Measurements from ENCODE around the gene FBXO30.

FBXO30 gene

GRCh38 chr6:145839653-145840052 lies 25.1 kb upstream of the FBXO30 start:
- Histone ChIP-seq H3K27ac (ENCODE audit: low read depth, low read length) (no peak overlapping the region), H3K4me1 (ENCODE audit: control insufficient read depth, low read depth, low read length) (no peaks in the 10 kb centered on the region), H3K4ac (ENCODE audit: low read depth, low read length) (no peak overlapping the region), H2BK120ac (ENCODE audit: low read depth, low read length) (no peak overlapping the region), H3K4me2 (ENCODE audit: low read length) (no peak overlapping the region), H2AK5ac (ENCODE audit: low read length) (no peak overlapping the region), H4K8ac (ENCODE audit: low read depth, low read length) (no peak overlapping the region), H3K27me3 (ENCODE audit: insufficient read depth, low read length, poor library complexity) (no peaks in the 10 kb centered on the region), H3K79me1 (ENCODE audit: low read length) (no peaks in the 10 kb centered on the region), H3K36me3 (ENCODE audit: control insufficient read depth, insufficient read depth, low read length) (no peaks in the 10 kb centered on the region), H3K9ac (ENCODE audit: low read length) (no peak overlapping the region), H3K18ac (ENCODE audit: low read length) (no peak overlapping the region), H3K56ac (ENCODE audit: low read length) (no peak overlapping the region), H3K79me2 (ENCODE audit: control insufficient read depth, insufficient read depth, low read length) (no peaks in the 10 kb centered on the region), H3K4me3 (ENCODE audit: low read length) (no peak overlapping the region), H3K23ac (ENCODE audit: low read length) (no peak overlapping the region), H2BK15ac (replicated peaks; ENCODE audit: low read depth) (no peak overlapping the region), H2BK5ac (ENCODE audit: low read length) (no peak overlapping the region), H4K5ac (ENCODE audit: low read length) (no peak overlapping the region)
- DNase-seq: no peak

GRCh38 chr6:145838305-145838704 lies 23.7 kb upstream of the FBXO30 start:
- WGBS (ENCODE audit: extremely low coverage, insufficient coverage, low lambda C conversion rate): no CpG with 5 or more reads among the region's 1 CpG
- Histone ChIP-seq H2AK5ac (ENCODE audit: low read length) (no peak overlapping the region), H2BK5ac (ENCODE audit: low read length) (no peak overlapping the region), H3K79me1 (ENCODE audit: low read length) (no peaks in the 10 kb centered on the region), H3K36me3 (ENCODE audit: control insufficient read depth, insufficient read depth, low read length) (no peaks in the 10 kb centered on the region), H3K23ac (ENCODE audit: low read length) (no peak overlapping the region), H4K5ac (ENCODE audit: low read length) (no peak overlapping the region), H3K4me3 (ENCODE audit: low read length) (no peak overlapping the region), H4K8ac (ENCODE audit: low read depth, low read length) (no peak overlapping the region), H2BK15ac (replicated peaks; ENCODE audit: low read depth) (no peak overlapping the region), H3K4ac (ENCODE audit: low read depth, low read length) (no peak overlapping the region), H3K27ac (ENCODE audit: low read depth, low read length) (no peak overlapping the region), H3K56ac (ENCODE audit: low read length) (no peak overlapping the region), H3K27me3 (ENCODE audit: insufficient read depth, low read length, poor library complexity) (no peaks in the 10 kb centered on the region), H3K4me1 (ENCODE audit: control insufficient read depth, low read depth, low read length) (no peaks in the 10 kb centered on the region), H2BK120ac (ENCODE audit: low read depth, low read length) (no peak overlapping the region), H3K79me2 (ENCODE audit: control insufficient read depth, insufficient read depth, low read length) (no peaks in the 10 kb centered on the region), H3K18ac (ENCODE audit: low read length) (no peak overlapping the region), H3K9ac (ENCODE audit: low read length) (no peak overlapping the region), H3K4me2 (ENCODE audit: low read length) (no peak overlapping the region)
- no peak for DNase-seq

- Histone ChIP-seq H4K8ac (ENCODE audit: low read depth, low read length) (no peak overlapping the region), H3K56ac (ENCODE audit: low read length) (no peak overlapping the region), H3K36me3 (ENCODE audit: control insufficient read depth, insufficient read depth, low read length) (no peaks in the 10 kb centered on the region), H4K5ac (ENCODE audit: low read length) (no peak overlapping the region), H3K18ac (ENCODE audit: low read length) (no peak overlapping the region), H3K4me3 (ENCODE audit: low read length) (no peak overlapping the region), H3K79me1 (ENCODE audit: low read length) (no peaks in the 10 kb centered on the region), H3K79me2 (ENCODE audit: control insufficient read depth, insufficient read depth, low read length) (no peaks in the 10 kb centered on the region), H2BK5ac (ENCODE audit: low read length) (no peak overlapping the region), H3K4me2 (ENCODE audit: low read length) (no peak overlapping the region), H3K27me3 (ENCODE audit: insufficient read depth, low read length, poor library complexity) (no peaks in the 10 kb centered on the region), H3K27ac (ENCODE audit: low read depth, low read length) (no peak overlapping the region), H3K4me1 (ENCODE audit: control insufficient read depth, low read depth, low read length) (no peaks in the 10 kb centered on the region), H3K9ac (ENCODE audit: low read length) (no peak overlapping the region), H2AK5ac (ENCODE audit: low read length) (no peak overlapping the region), H2BK120ac (ENCODE audit: low read depth, low read length) (no peak overlapping the region), H3K23ac (ENCODE audit: low read length) (no peak overlapping the region), H3K4ac (ENCODE audit: low read depth, low read length) (no peak overlapping the region), H2BK15ac (replicated peaks; ENCODE audit: low read depth) (no peak overlapping the region)
- WGBS (ENCODE audit: extremely low coverage, insufficient coverage, low lambda C conversion rate): no CpG with 5 or more reads among the region's 1 CpG
- peak; percentile 46 for DNase-seq
Observed at GRCh38 chr6:145836772-145837171, 22.2 kb upstream of the FBXO30 start.

- H4K8ac ChIP-seq (ENCODE audit: low read depth, low read length): no peak overlapping the region
- H4K5ac ChIP-seq (ENCODE audit: low read length): no peak overlapping the region
- H2AK5ac ChIP-seq (ENCODE audit: low read length): no peak overlapping the region
- no peak overlapping the region for H3K4ac ChIP-seq (ENCODE audit: low read depth, low read length)
- H3K27ac ChIP-seq (ENCODE audit: low read depth, low read length): no peak overlapping the region
- no peak overlapping the region for H3K4me2 ChIP-seq (ENCODE audit: low read length)
- H2BK120ac ChIP-seq (ENCODE audit: low read depth, low read length): no peak overlapping the region
- no peak overlapping the region for H3K56ac ChIP-seq (ENCODE audit: low read length)
- H3K9ac ChIP-seq (ENCODE audit: low read length): no peak overlapping the region
- no peaks in the 10 kb centered on the region for H3K4me1 ChIP-seq (ENCODE audit: control insufficient read depth, low read depth, low read length)
- DNase-seq: peak; percentile 40
- no peaks in the 10 kb centered on the region for H3K79me2 ChIP-seq (ENCODE audit: control insufficient read depth, insufficient read depth, low read length)
- H3K18ac ChIP-seq (ENCODE audit: low read length): no peak overlapping the region
- H3K27me3 ChIP-seq (ENCODE audit: insufficient read depth, low read length, poor library complexity): no peaks in the 10 kb centered on the region
- no peaks in the 10 kb centered on the region for H3K36me3 ChIP-seq (ENCODE audit: control insufficient read depth, insufficient read depth, low read length)
- H3K4me3 ChIP-seq (ENCODE audit: low read length): no peak overlapping the region
- no peak overlapping the region for H3K23ac ChIP-seq (ENCODE audit: low read length)
- H2BK5ac ChIP-seq (ENCODE audit: low read length): no peak overlapping the region
- H2BK15ac ChIP-seq (replicated peaks; ENCODE audit: low read depth): no peak overlapping the region
- WGBS (ENCODE audit: extremely low coverage, insufficient coverage, low lambda C conversion rate): no CpG with 5 or more reads among the region's 2 CpGs
- H3K79me1 ChIP-seq (ENCODE audit: low read length): no peaks in the 10 kb centered on the region
Observed at GRCh38 chr6:145836170-145836569, 21.6 kb upstream of the FBXO30 start.

- H3K4me3 ChIP-seq (ENCODE audit: low read length): no peak overlapping the region
- H3K79me2 ChIP-seq (ENCODE audit: control insufficient read depth, insufficient read depth, low read length): no peaks in the 10 kb centered on the region
- DNase-seq: no peak
- H3K23ac ChIP-seq (ENCODE audit: low read length): no peak overlapping the region
- H2BK120ac ChIP-seq (ENCODE audit: low read depth, low read length): no peak overlapping the region
- H4K8ac ChIP-seq (ENCODE audit: low read depth, low read length): no peak overlapping the region
- no peak overlapping the region for H3K18ac ChIP-seq (ENCODE audit: low read length)
- no peak overlapping the region for H4K5ac ChIP-seq (ENCODE audit: low read length)
- H3K56ac ChIP-seq (ENCODE audit: low read length): no peak overlapping the region
- H2BK5ac ChIP-seq (ENCODE audit: low read length): no peak overlapping the region
- no peaks in the 10 kb centered on the region for H3K4me1 ChIP-seq (ENCODE audit: control insufficient read depth, low read depth, low read length)
- no peak overlapping the region for H3K4ac ChIP-seq (ENCODE audit: low read depth, low read length)
- no peak overlapping the region for H3K9ac ChIP-seq (ENCODE audit: low read length)
- no peak overlapping the region for H2BK15ac ChIP-seq (replicated peaks; ENCODE audit: low read depth)
- H3K4me2 ChIP-seq (ENCODE audit: low read length): no peak overlapping the region
- no peaks in the 10 kb centered on the region for H3K36me3 ChIP-seq (ENCODE audit: control insufficient read depth, insufficient read depth, low read length)
- H3K27ac ChIP-seq (ENCODE audit: low read depth, low read length): no peak overlapping the region
- no peaks in the 10 kb centered on the region for H3K27me3 ChIP-seq (ENCODE audit: insufficient read depth, low read length, poor library complexity)
- no peaks in the 10 kb centered on the region for H3K79me1 ChIP-seq (ENCODE audit: low read length)
- H2AK5ac ChIP-seq (ENCODE audit: low read length): no peak overlapping the region
Observed at GRCh38 chr6:145830612-145831011, 16.0 kb upstream of the FBXO30 start.

GRCh38 chr6:145829950-145830349 lies 15.4 kb upstream of the FBXO30 start:
- H3K4me1 ChIP-seq (ENCODE audit: control insufficient read depth, low read depth, low read length): no peaks in the 10 kb centered on the region
- H3K27me3 ChIP-seq (ENCODE audit: insufficient read depth, low read length, poor library complexity): no peaks in the 10 kb centered on the region
- no peak overlapping the region for H3K4me3 ChIP-seq (ENCODE audit: low read length)
- no peak overlapping the region for H4K8ac ChIP-seq (ENCODE audit: low read depth, low read length)
- no peak overlapping the region for H3K9ac ChIP-seq (ENCODE audit: low read length)
- no peak overlapping the region for H3K4ac ChIP-seq (ENCODE audit: low read depth, low read length)
- no peak overlapping the region for H3K56ac ChIP-seq (ENCODE audit: low read length)
- no peak overlapping the region for H2BK120ac ChIP-seq (ENCODE audit: low read depth, low read length)
- no peak overlapping the region for H3K27ac ChIP-seq (ENCODE audit: low read depth, low read length)
- no peak overlapping the region for H2BK5ac ChIP-seq (ENCODE audit: low read length)
- H3K4me2 ChIP-seq (ENCODE audit: low read length): no peak overlapping the region
- no peak overlapping the region for H3K18ac ChIP-seq (ENCODE audit: low read length)
- no peaks in the 10 kb centered on the region for H3K79me1 ChIP-seq (ENCODE audit: low read length)
- WGBS (ENCODE audit: extremely low coverage, insufficient coverage, low lambda C conversion rate): no CpG with 5 or more reads among the region's 2 CpGs
- H3K36me3 ChIP-seq (ENCODE audit: control insufficient read depth, insufficient read depth, low read length): no peaks in the 10 kb centered on the region
- no peak overlapping the region for H2AK5ac ChIP-seq (ENCODE audit: low read length)
- DNase-seq: no peak
- no peaks in the 10 kb centered on the region for H3K79me2 ChIP-seq (ENCODE audit: control insufficient read depth, insufficient read depth, low read length)
- H4K5ac ChIP-seq (ENCODE audit: low read length): no peak overlapping the region
- no peak overlapping the region for H3K23ac ChIP-seq (ENCODE audit: low read length)
- H2BK15ac ChIP-seq (replicated peaks; ENCODE audit: low read depth): no peak overlapping the region

All from mesendoderm (in vitro differentiated cells).